Peyer's patch (tissue), 4 donors: ENCODE measurements around the gene CTDSPL. TPM values are rescaled to one million over a fixed set of nuclear protein-coding genes. Genes with fewer than 3 reads are reported as not detected.

Source experiments
- DNase-seq, 3 donors: peaks; one replicate each; pipeline ENCODE4 v3.0.0-alpha.2; 2017 to 2019
- H3K27ac ChIP-seq, 4 donors: fragments of 200-600 bp; sonication (generic); one replicate each; pipeline ENCODE4 v1.5.1; 2016 to 2019
- H3K27me3 ChIP-seq, 2 donors: fragments of 200-600 bp; sonication (generic); one replicate each; pipeline ENCODE4 v1.5.1; 2019
- H3K36me3 ChIP-seq, 3 donors: fragments of 200-600 bp; sonication (generic); one replicate each; pipeline ENCODE4 v1.5.1; 2016 to 2019
- H3K4me1 ChIP-seq, 4 donors: fragments of 200-600 bp; sonication (generic); one replicate each; pipeline ENCODE4 v1.5.1; 2016 to 2019
- H3K4me3 ChIP-seq, 4 donors: fragments of 200-600 bp; sonication (generic); 1 replicate in 3 of 4; 2 replicates in 1 of 4; pipeline ENCODE4 v1.5.1; 2016 to 2019; ENCODE audit warnings: mild to moderate bottlenecking in 1 of 4
- H3K9me3 ChIP-seq, 4 donors: fragments of 200-600 bp; sonication (generic); one replicate each; pipeline ENCODE4 v1.5.1; 2016 to 2019; ENCODE audit warnings: mild to moderate bottlenecking in 1 of 4
- POLR2A ChIP-seq, 2 donors: fragments of 450-650 bp; IDR thresholded peaks; one replicate each; pipeline ENCODE4 v1.5.1; 2017; ENCODE audit warnings: antibody characterized with exemption in 2 of 2, mild to moderate bottlenecking in 2 of 2, moderate library complexity in 2 of 2
- total RNA-seq, 4 donors: library from RNA; depleted of rRNA; stranded (reverse); fragments of >200 nt; gene quantifications; one replicate each; pipeline ENCODE4 v1.1.0, GENCODE V29; 2016
- TF ChIP-seq, protein P1 (sequence below), 6 experiments: fragments of 450-650 bp in 4 of 6; fragments of 200-600 bp in 2 of 6; sonication (generic) in 1 of 6; IDR thresholded peaks; one replicate each; pipeline ENCODE4 v1.5.1; 2017 to 2019; ENCODE audit warnings: antibody characterized with exemption in 6 of 6, mild to moderate bottlenecking in 3 of 6, moderate library complexity in 1 of 6

Gene CTDSPL
- total RNA-seq, 4 donors from 2014 or later: 36.3 to 42.3 (median 38.4) TPM

DNA sequence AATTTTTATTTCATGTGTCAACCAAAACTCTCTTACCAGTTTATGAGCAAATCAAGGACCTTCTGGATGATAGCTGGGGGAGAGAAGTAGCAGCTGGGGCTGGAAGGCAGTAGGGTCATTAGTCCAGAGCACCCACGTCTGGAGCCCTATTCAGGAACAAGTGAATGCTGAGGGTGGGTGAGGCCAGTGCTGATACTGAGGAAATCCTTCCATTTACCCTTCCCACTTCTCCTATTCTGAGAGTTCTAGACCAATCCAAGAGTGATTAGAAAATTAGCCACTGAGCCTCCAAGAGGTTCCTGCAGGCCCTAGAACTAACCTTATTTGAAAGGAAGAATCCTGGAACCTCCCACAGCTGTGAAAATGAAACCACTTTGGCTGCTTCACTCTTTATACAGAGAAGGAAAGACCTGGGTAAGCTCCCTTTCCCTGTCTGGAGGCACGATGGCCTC, 82.7 kb downstream of the CTDSPL start:
- no peak for DNase-seq
- peaks cover 0 to 57% (median 9%) of the 10 kb centered on the region in 4 donors for H3K4me1 ChIP-seq
- H3K9me3 ChIP-seq: no peaks in the 10 kb centered on the region
- H3K27ac ChIP-seq: peak overlapping the region; percentile 17 to 58 (median 50)
- H3K27me3 ChIP-seq: no peaks in the 10 kb centered on the region
- H3K36me3 ChIP-seq: no peaks in the 10 kb centered on the region
- no peak overlapping the region for H3K4me3 ChIP-seq
- no peak for TF ChIP-seq POLR2A (IDR thresholded peaks at IDR 0.05)
- TF ChIP-seq, protein P1, sequence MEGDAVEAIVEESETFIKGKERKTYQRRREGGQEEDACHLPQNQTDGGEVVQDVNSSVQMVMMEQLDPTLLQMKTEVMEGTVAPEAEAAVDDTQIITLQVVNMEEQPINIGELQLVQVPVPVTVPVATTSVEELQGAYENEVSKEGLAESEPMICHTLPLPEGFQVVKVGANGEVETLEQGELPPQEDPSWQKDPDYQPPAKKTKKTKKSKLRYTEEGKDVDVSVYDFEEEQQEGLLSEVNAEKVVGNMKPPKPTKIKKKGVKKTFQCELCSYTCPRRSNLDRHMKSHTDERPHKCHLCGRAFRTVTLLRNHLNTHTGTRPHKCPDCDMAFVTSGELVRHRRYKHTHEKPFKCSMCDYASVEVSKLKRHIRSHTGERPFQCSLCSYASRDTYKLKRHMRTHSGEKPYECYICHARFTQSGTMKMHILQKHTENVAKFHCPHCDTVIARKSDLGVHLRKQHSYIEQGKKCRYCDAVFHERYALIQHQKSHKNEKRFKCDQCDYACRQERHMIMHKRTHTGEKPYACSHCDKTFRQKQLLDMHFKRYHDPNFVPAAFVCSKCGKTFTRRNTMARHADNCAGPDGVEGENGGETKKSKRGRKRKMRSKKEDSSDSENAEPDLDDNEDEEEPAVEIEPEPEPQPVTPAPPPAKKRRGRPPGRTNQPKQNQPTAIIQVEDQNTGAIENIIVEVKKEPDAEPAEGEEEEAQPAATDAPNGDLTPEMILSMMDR (IDR thresholded peaks at IDR 0.05): no peak

DNA sequence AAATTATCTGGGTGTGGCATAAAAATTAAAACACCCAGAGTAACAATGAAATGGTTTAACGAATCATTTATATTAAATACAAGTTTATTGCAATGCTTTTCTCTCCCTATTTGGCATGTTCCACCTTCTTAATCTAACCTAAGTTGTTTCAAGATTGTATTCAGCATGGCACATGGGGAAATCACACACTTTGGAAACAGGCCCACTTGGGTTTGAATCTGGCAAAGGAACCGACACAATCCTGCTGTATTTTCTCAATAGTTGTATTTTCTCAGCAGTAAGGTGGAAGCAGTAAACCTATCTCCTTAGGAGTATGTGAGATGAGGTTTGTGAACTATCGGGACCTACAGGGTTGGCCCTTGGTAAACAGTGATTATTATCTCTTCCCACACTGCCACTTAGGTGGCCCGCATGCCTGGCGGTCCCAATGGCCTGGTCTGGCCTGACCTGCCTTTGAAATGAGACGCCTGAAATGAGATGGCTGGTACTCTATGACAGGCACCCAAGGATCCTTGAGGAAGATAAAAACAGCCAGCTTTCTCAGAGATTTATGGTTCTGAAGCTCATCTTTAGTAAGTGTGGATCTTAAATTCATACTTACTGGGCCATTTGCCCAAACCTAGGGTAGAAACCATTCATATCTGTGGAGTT, 83.6 kb downstream of the CTDSPL start:
- H3K27me3 ChIP-seq: no peaks in the 10 kb centered on the region
- H3K4me3 ChIP-seq: no peak overlapping the region
- H3K27ac ChIP-seq: peak overlapping the region; percentile 17 to 57 (median 35)
- H3K36me3 ChIP-seq: no peaks in the 10 kb centered on the region
- H3K4me1 ChIP-seq: peaks cover 0 to 57% (median 9%) of the 10 kb centered on the region in 4 donors
- no peak for DNase-seq
- H3K9me3 ChIP-seq: no peaks in the 10 kb centered on the region
- TF ChIP-seq, protein P1 (IDR thresholded peaks at IDR 0.05): no peak

DNA sequence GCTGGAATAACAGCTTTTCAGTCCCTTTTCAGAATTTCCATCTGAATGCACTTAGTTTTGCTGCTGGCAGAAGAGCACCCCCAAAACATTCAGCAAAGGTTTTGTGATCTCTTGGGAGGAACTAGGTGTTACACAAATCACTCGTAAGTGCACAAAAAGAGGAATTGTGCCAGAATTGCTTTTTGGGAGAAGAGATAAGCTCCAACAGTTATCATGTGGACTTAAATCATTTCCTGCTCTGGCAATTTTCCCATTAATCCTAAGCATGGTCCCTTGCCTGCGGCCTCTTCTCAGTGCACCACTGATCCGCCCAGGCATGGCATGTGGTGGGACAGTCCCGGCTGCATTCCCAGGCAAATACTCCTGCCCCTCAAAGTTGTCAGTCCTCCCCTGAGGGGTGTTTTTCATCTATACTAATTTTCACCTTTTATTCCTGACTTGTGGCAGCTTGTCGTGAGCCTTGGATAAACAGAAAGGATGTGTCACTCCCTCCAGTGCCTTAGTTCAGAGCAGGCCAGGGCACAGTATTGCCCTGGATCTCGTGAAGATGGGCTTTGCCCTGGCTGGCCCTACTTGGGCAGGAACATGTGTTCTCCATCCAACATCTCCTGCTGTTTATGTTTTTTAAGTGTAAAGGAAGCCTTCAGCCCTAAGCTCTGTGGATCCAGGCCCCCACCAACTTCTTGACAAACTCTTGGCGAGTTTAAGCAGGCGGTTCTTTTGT, 84.3 kb downstream of the CTDSPL start:
- Histone ChIP-seq H3K9me3 (no peaks in the 10 kb centered on the region), H3K27me3 (no peaks in the 10 kb centered on the region), H3K27ac (peak overlapping the region; percentile 15 to 57 (median 22)), H3K4me3 (no peak overlapping the region), H3K4me1 (peaks cover 0 to 57% (median 9%) of the 10 kb centered on the region in 4 donors), H3K36me3 (no peaks in the 10 kb centered on the region)
- DNase-seq: no peak
- no peak for TF ChIP-seq POLR2A (IDR thresholded peaks at IDR 0.05)
- TF ChIP-seq, protein P1 (IDR thresholded peaks at IDR 0.05): no peak

DNA sequence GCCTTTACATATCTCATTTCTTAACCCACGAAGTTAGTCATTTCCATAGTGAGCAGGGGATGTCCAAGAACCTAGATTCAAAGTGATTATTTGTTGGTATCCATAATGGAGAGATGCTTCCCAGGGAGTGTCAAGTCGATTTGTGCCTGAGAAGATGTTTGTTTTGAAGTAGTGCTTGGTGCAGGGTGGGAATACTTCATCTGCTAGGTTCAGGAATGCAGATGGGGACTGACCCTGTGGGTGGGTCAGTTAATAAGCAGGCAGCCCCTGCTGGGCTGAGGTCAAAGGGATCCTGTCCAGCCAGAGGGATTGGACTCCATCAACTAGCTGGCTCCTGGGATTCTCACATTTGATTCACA, 84.8 kb downstream of the CTDSPL start:
- H3K27me3 ChIP-seq: no peaks in the 10 kb centered on the region
- no peaks in the 10 kb centered on the region for H3K9me3 ChIP-seq
- peak overlapping the region in 3 of 4 donors; percentile 15 to 57 (median 26) for H3K27ac ChIP-seq
- no peak for DNase-seq
- peaks cover 0 to 53% (median 9%) of the 10 kb centered on the region in 4 donors for H3K4me1 ChIP-seq
- H3K4me3 ChIP-seq: no peak overlapping the region
- H3K36me3 ChIP-seq: no peaks in the 10 kb centered on the region
- TF ChIP-seq, protein P1 (IDR thresholded peaks at IDR 0.05): no peak
- TF ChIP-seq POLR2A (IDR thresholded peaks at IDR 0.05): no peak

DNA sequence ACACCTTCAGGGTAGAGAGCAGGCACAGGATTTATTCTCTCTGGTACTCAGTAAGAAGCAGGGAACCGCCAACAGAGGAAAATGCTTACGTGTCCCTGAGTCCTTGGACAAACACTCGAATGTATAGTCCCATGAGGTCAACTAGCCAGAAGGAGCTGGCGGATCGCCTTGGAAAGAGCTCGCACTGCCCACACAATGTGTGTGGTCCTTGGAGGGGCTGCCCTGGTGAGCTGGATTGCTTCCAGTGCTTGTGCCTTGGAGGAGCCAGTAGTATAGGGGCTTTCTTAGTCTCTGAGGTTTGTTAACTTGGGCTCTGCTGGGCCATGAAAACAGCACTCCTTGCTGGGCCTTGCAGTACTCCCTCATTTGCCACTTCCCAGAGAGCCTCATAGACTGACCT, 88.2 kb downstream of the CTDSPL start:
- Histone ChIP-seq H3K27ac (peak overlapping the region in 2 of 4 donors; percentile 11 to 31), H3K4me1 (peaks cover 0 to 29% (median 3%) of the 10 kb centered on the region in 4 donors), H3K27me3 (no peaks in the 10 kb centered on the region), H3K4me3 (no peak overlapping the region), H3K36me3 (peaks cover 0 to 2% (median 0%) of the 10 kb centered on the region in 3 donors), H3K9me3 (no peaks in the 10 kb centered on the region)
- TF ChIP-seq POLR2A (IDR thresholded peaks at IDR 0.05): no peak
- TF ChIP-seq, protein P1 (IDR thresholded peaks at IDR 0.05): no peak
- DNase-seq: no peak
